HL-60 (cell line): Measurements from ENCODE around the gene GPS2.

Experiments used
- DNase-seq, 2 experiments: peaks; one replicate each; pipeline ENCODE4 v3.0.0-alpha.2; 2010 to 2020; ENCODE audit warnings: low read depth in 1 of 2, low spot score in 1 of 2
- H3K27ac ChIP-seq: fragments of 250-450 bp; sonication (Bioruptor Pico); replicated peaks from 2 replicates; pipeline ENCODE4 v1.5.1; 2020; ENCODE audit warnings: mild to moderate bottlenecking, moderate library complexity
- H3K27me3 ChIP-seq: fragments of 250-450 bp; sonication (Bioruptor Pico); 2 replicates; pipeline ENCODE4 v1.5.1; 2021; ENCODE audit warnings: mild to moderate bottlenecking, moderate library complexity; ENCODE audit not compliant: insufficient read depth, poor library complexity, severe bottlenecking
- H3K4me3 ChIP-seq: replicated peaks from 2 replicates; pipeline ENCODE4 v1.5.1; 2011; ENCODE audit warnings: mild to moderate bottlenecking, control low read depth, low read length; ENCODE audit not compliant: insufficient read depth
- CTCF ChIP-seq: IDR thresholded peaks from one replicate; pipeline ENCODE4 v1.5.1; 2011; ENCODE audit warnings: low read length, control low read depth, inconsistent platforms; ENCODE audit not compliant: insufficient read depth
- GABPA ChIP-seq: IDR thresholded peaks from 2 replicates; pipeline ENCODE4 v1.6.1; 2012; ENCODE audit warnings: low read depth
- POLR2AphosphoS5 ChIP-seq: IDR thresholded peaks from 2 replicates; pipeline ENCODE4 v1.6.1; 2012; ENCODE audit warnings: low read depth
- REST ChIP-seq: IDR thresholded peaks from 2 replicates; pipeline ENCODE4 v1.6.1; 2012; ENCODE audit warnings: low read depth; ENCODE audit not compliant: insufficient replicate concordance
- SPI1 ChIP-seq: IDR thresholded peaks from 2 replicates; pipeline ENCODE4 v1.6.1; 2012; ENCODE audit warnings: low read depth, mild to moderate bottlenecking, borderline replicate concordance

GPS2 gene

GRCh38 chr17:7355053-7355452, 39.9 kb upstream of the GPS2 start, which contains the start of gene TMEM95:
Gene TMEM95, plus strand, starts transcription at chr17:7355156. Its CDS starts 49 bp downstream, at chr17:7355205.
- H3K27me3 ChIP-seq = no peaks in the 10 kb centered on the region
- H3K4me3 ChIP-seq = no peak within 1 kb of the TSS
- TF ChIP-seq SPI1 = no peak
- TF ChIP-seq POLR2AphosphoS5 = no peak
- TF ChIP-seq CTCF = no peak
- no peak for TF ChIP-seq REST
- TF ChIP-seq GABPA = no peak
- H3K27ac ChIP-seq = no peak within 1 kb of the TSS
- DNase-seq = no peak

- H3K27me3 ChIP-seq = no peaks in the 10 kb centered on the region
- no peak overlapping the region for H3K27ac ChIP-seq
- DNase-seq = no peak
- TF ChIP-seq GABPA (no peak), SPI1 (no peak), POLR2AphosphoS5 (no peak), REST (no peak), CTCF (no peak)
- H3K4me3 ChIP-seq = no peak overlapping the region
Observed at GRCh38 chr17:7354262-7354843, 39.2 kb upstream of the GPS2 start.

- H3K27ac ChIP-seq = no peak overlapping the region
- no peak overlapping the region for H3K4me3 ChIP-seq
- TF ChIP-seq SPI1 = no peak
- no peak for TF ChIP-seq GABPA
- TF ChIP-seq POLR2AphosphoS5 = no peak
- no peak for TF ChIP-seq CTCF
- TF ChIP-seq REST = no peak
- H3K27me3 ChIP-seq = no peaks in the 10 kb centered on the region
- DNase-seq = no peak
Observed at GRCh38 chr17:7352910-7353635, 37.9 kb upstream of the GPS2 start.
